Measurements from ENCODE around the gene CUL7.

CUL7 gene

GRCh38 chr6:43020052-43020705, 33.5 kb downstream of the CUL7 start:
- TF ChIP-seq CTCF (IDR thresholded peaks at IDR 0.05; ENCODE audit: low read depth, low read length), result no peak
- TF ChIP-seq MAX (IDR thresholded peaks at IDR 0.05; ENCODE audit: low read depth, low read length), result no peak
- TF ChIP-seq POLR2A (IDR thresholded peaks at IDR 0.05; ENCODE audit: extremely low read depth, insufficient read length), result no peak
- TF ChIP-seq MYC (IDR thresholded peaks at IDR 0.05; ENCODE audit: low read depth, low read length), result no peak
- no peak overlapping the region for H3K4me3 ChIP-seq (ENCODE audit: low read depth, low read length)
- DNase-seq (ENCODE audit: low read depth), result no peak

DNA sequence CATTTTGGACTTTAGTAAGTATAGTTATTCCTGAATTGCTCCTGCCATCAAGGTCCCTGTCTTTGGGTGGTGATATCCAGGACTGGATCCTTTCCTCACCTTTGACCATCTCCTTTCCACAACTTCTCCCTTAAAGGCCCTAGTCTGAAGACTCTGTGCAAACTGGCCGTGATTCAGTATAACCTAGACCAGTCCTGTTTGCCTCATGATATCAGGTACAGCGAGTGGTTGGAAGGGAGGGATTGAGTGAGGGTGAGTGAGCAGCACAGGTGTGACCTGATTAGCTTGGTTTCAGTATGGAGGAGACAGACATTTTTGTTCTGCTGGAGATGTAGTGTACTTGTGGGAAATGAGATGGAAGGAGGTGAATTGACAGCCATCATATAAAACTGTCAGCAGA, 34.5 kb downstream of the CUL7 start:
- no peak overlapping the region for H3K4me3 ChIP-seq (ENCODE audit: low read depth, low read length)
- no peak for DNase-seq (ENCODE audit: low read depth)
- TF ChIP-seq MYC (IDR thresholded peaks at IDR 0.05; ENCODE audit: low read depth, low read length) (no peak), CTCF (IDR thresholded peaks at IDR 0.05; ENCODE audit: low read depth, low read length) (no peak), POLR2A (IDR thresholded peaks at IDR 0.05; ENCODE audit: extremely low read depth, insufficient read length) (no peak), MAX (IDR thresholded peaks at IDR 0.05; ENCODE audit: low read depth, low read length) (no peak)

DNA sequence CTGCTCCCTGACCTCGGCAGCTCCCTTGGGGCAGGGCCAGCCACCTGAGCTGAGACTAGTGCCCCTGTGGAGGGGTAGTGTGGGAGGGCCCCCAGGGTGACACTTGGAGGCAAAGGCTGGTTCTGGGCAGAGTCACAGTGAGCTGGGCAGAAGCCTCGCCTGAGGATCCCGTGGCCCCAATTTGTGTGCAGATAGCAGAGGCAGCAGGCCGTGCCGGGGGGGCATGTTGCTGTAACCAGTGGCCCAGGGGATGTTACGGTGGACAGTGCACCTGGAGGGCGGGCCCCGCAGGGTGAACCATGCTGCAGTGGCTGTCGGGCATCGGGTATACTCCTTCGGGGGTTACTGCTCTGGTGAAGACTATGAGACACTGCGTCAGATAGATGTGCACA, 36.7 kb downstream of the CUL7 start:
- H3K4me3 ChIP-seq (ENCODE audit: low read depth, low read length), result no peak overlapping the region
- TF ChIP-seq CTCF (IDR thresholded peaks at IDR 0.05; ENCODE audit: low read depth, low read length) (no peak), POLR2A (IDR thresholded peaks at IDR 0.05; ENCODE audit: extremely low read depth, insufficient read length) (no peak), MAX (IDR thresholded peaks at IDR 0.05; ENCODE audit: low read depth, low read length) (no peak)
- DNase-seq (ENCODE audit: low read depth), result no peak

GRCh38 chr6:43016176-43016942, 37.3 kb downstream of the CUL7 start:
- TF ChIP-seq MAX (IDR thresholded peaks at IDR 0.05; ENCODE audit: low read depth, low read length) (no peak), CTCF (IDR thresholded peaks at IDR 0.05; ENCODE audit: low read depth, low read length) (no peak), POLR2A (IDR thresholded peaks at IDR 0.05; ENCODE audit: extremely low read depth, insufficient read length) (no peak), MYC (IDR thresholded peaks at IDR 0.05; ENCODE audit: low read depth, low read length) (no peak)
- DNase-seq (ENCODE audit: low read depth), result no peak
- H3K4me3 ChIP-seq (ENCODE audit: low read depth, low read length), result no peak overlapping the region

GRCh38 chr6:43014434-43014909, 39.2 kb downstream of the CUL7 start:
- H3K4me3 ChIP-seq (ENCODE audit: low read depth, low read length), result peak overlapping the region; percentile 92
- no peak for DNase-seq (ENCODE audit: low read depth)
- TF ChIP-seq MAX (IDR thresholded peaks at IDR 0.05; ENCODE audit: low read depth, low read length) (no peak), POLR2A (IDR thresholded peaks at IDR 0.05; ENCODE audit: extremely low read depth, insufficient read length) (no peak), MYC (IDR thresholded peaks at IDR 0.05; ENCODE audit: low read depth, low read length) (no peak), CTCF (IDR thresholded peaks at IDR 0.05; ENCODE audit: low read depth, low read length) (no peak)
